Thymus (tissue), 14 donors: ENCODE measurements around the gene PAXX. TPM values are rescaled to one million over a fixed set of nuclear protein-coding genes. Genes with fewer than 3 reads are reported as not detected.

Experiments
- DNase-seq, 9 donors: peaks; one replicate each; pipeline ENCODE4 v3.0.0-alpha.2; 2013; ENCODE audit warnings: low spot score in 9 of 9, low read depth in 6 of 9, missing footprints in 1 of 9
- H3K27ac ChIP-seq, 2 donors: one replicate each; pipeline ENCODE4 v1.5.1; 2013; ENCODE audit warnings: control low read depth in 1 of 2, low read depth in 1 of 2, low read length in 1 of 2, mild to moderate bottlenecking in 1 of 2, moderate library complexity in 1 of 2
- H3K27me3 ChIP-seq, 2 donors: one replicate each; pipeline ENCODE4 v1.5.1; 2013; ENCODE audit warnings: low read length in 1 of 2; ENCODE audit not compliant: control insufficient read depth in 2 of 2, insufficient read depth in 1 of 2
- H3K36me3 ChIP-seq, 2 donors: one replicate each; pipeline ENCODE4 v1.5.1; 2013; ENCODE audit warnings: low read length in 1 of 2, mild to moderate bottlenecking in 1 of 2, moderate library complexity in 1 of 2; ENCODE audit not compliant: control insufficient read depth in 2 of 2, insufficient read depth in 2 of 2
- H3K4me1 ChIP-seq, 2 donors: one replicate each; pipeline ENCODE4 v1.5.1; 2013; ENCODE audit warnings: low read length in 2 of 2; ENCODE audit not compliant: control insufficient read depth in 2 of 2, insufficient read depth in 2 of 2
- H3K4me3 ChIP-seq, 2 donors: one replicate each; pipeline ENCODE4 v1.5.1; 2013; ENCODE audit warnings: low read length in 2 of 2, control low read depth in 1 of 2, mild to moderate bottlenecking in 1 of 2
- H3K9me3 ChIP-seq, 2 donors: one replicate each; pipeline ENCODE4 v1.5.1; 2013; ENCODE audit warnings: low read length in 1 of 2, mild to moderate bottlenecking in 1 of 2; ENCODE audit not compliant: control insufficient read depth in 2 of 2, insufficient read depth in 1 of 2
- WGBS: extraction: QIAGEN DNeasy Blood & Tissue Kit; methylation state at CpG from one replicate; pipeline ENCODE4 v1.1.7; 2013; 5-methylcytosine and 5-hydroxymethylcytosine counted together
- long read RNA-seq, 10 donors: transcript quantifications; one replicate each; lab custom pipeline, GENCODE V29; 2026
- polyA plus RNA-seq: library from polyadenylated mRNA; stranded (reverse); fragments of 200-250 nt; gene quantifications from one replicate; pipeline ENCODE4 v1.2.3, GENCODE V29; 2013
- total RNA-seq: library from RNA; stranded (reverse); fragments of 120-200 nt; gene quantifications from one replicate; pipeline ENCODE4 v1.2.4, GENCODE V29; 2013
- donor health status: healthy.

The PAXX gene
- total RNA-seq = 68.9 TPM
- 431 TPM for polyA plus RNA-seq
- long read RNA-seq, donor 1, partial matches to known transcripts = 0 of 4 reads
- long read RNA-seq, donor 1, other reads (novel, unspliced or antisense) = 0 of 4 reads
- long read RNA-seq, donor 2 = 0 reads
- long read RNA-seq, donor 3, transcript PAXX-208 (5 exons, 1,077 nt) = major isoform, 21 of 77 reads
- long read RNA-seq, donor 3, transcript PAXX-202 (2 exons, 496 nt) = minor isoform, 8 of 77 reads
- long read RNA-seq, donor 3, transcript PAXX-201 (7 exons, 812 nt) = minor isoform, 19 of 77 reads
- long read RNA-seq, donor 3, partial matches to known transcripts = 18 of 77 reads
- long read RNA-seq, donor 3, other reads (novel, unspliced or antisense) = 5 of 77 reads
- long read RNA-seq, donor 4, transcript PAXX-201 (7 exons, 812 nt) = major isoform, 15 of 26 reads
- long read RNA-seq, donor 4, partial matches to known transcripts = 5 of 26 reads
- long read RNA-seq, donor 4, other reads (novel, unspliced or antisense) = 0 of 26 reads
- long read RNA-seq, donor 5, transcript PAXX-201 (7 exons, 812 nt) = major isoform, 26 of 79 reads
- long read RNA-seq, donor 5, transcript PAXX-202 (2 exons, 496 nt) = minor isoform, 6 of 79 reads
- long read RNA-seq, donor 5, transcript PAXX-208 (5 exons, 1,077 nt) = minor isoform, 21 of 79 reads
- long read RNA-seq, donor 5, partial matches to known transcripts = 18 of 79 reads
- long read RNA-seq, donor 5, other reads (novel, unspliced or antisense) = 8 of 79 reads
- long read RNA-seq, donor 6, transcript PAXX-207 (6 exons, 958 nt) = minor isoform, 5 of 45 reads
- long read RNA-seq, donor 6, transcript PAXX-201 (7 exons, 812 nt) = major isoform, 29 of 45 reads
- long read RNA-seq, donor 6, partial matches to known transcripts = 8 of 45 reads
- long read RNA-seq, donor 6, other reads (novel, unspliced or antisense) = 0 of 45 reads
- long read RNA-seq, donor 7, transcript PAXX-201 (7 exons, 812 nt) = major isoform, 13 of 71 reads
- long read RNA-seq, donor 7, transcript PAXX-208 (5 exons, 1,077 nt) = minor isoform, 9 of 71 reads
- long read RNA-seq, donor 7, partial matches to known transcripts = 11 of 71 reads
- long read RNA-seq, donor 7, other reads (novel, unspliced or antisense) = 30 of 71 reads
- long read RNA-seq, donor 8, transcript PAXX-201 (7 exons, 812 nt) = major isoform, 10 of 14 reads
- long read RNA-seq, donor 8, partial matches to known transcripts = 0 of 14 reads
- long read RNA-seq, donor 8, other reads (novel, unspliced or antisense) = 0 of 14 reads
- long read RNA-seq, donor 9, transcript PAXX-208 (5 exons, 1,077 nt) = minor isoform, 8 of 30 reads
- long read RNA-seq, donor 9, transcript PAXX-201 (7 exons, 812 nt) = major isoform, 15 of 30 reads
- long read RNA-seq, donor 9, partial matches to known transcripts = 5 of 30 reads
- long read RNA-seq, donor 9, other reads (novel, unspliced or antisense) = 0 of 30 reads
- long read RNA-seq, donor 10, transcript PAXX-208 (5 exons, 1,077 nt) = minor isoform, 9 of 31 reads
- long read RNA-seq, donor 10, transcript PAXX-201 (7 exons, 812 nt) = major isoform, 12 of 31 reads
- long read RNA-seq, donor 10, partial matches to known transcripts = 6 of 31 reads
- long read RNA-seq, donor 10, other reads (novel, unspliced or antisense) = 0 of 31 reads

DNA sequence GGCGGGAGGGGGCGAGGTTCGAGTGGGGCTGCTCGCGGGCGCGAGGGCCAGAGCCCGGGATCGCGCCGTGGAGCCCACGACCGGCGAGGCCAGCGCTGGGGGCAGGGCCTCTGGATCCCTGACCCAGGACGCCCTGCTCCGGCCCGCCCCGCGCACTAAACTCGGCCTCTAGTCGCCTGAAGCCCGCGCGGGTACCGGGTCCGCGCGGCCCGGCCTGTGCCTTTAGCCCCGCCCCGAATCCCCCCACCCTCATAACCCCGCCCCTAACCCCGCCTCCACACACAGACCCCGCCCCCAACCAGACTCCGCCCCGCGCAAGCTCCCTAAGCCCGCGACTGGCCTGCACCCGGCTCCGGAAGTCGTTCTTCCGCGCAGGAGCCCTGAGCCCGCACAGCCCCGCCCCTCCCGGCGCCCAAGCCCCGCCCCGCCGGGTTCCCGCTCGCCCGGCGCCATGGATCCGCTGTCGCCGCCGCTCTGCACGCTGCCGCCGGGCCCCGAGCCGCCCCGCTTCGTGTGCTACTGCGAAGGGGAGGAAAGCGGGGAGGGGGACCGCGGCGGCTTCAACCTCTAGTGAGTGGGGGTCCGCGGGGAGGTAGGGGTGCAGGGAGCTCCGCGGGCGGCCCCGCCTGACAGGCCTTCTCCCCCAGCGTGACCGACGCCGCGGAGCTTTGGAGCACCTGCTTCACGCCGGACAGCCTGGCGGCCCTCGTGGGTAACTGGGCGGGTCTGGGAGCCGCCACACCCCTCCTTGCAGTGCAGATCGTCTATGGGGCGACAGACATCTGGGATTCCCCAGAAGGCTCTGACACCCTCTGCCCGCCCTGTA, at the start of gene PAXX:
Gene PAXX, plus strand, starts transcription at position 430 of the 826 bp plus-strand sequence. Its CDS starts 22 bp downstream, at position 452.
- peaks cover 2 to 19% of the 10 kb centered on the region in 2 donors for H3K9me3 ChIP-seq
- H3K36me3 ChIP-seq = peaks cover 8 to 16% of the 10 kb centered on the region in 2 donors
- H3K27ac ChIP-seq = peak within 1 kb of the TSS; percentile 68 to 89
- DNase-seq = peak; percentile 45 to 93 (median 81)
- WGBS = 1% methylated on average over 92 of the region's 92 CpGs
- peak within 1 kb of the TSS; percentile 84 to 92 for H3K4me3 ChIP-seq
- peaks cover 19 to 75% of the 10 kb centered on the region in 2 donors for H3K27me3 ChIP-seq
- peaks cover 20 to 43% of the 10 kb centered on the region in 2 donors for H3K4me1 ChIP-seq

DNA sequence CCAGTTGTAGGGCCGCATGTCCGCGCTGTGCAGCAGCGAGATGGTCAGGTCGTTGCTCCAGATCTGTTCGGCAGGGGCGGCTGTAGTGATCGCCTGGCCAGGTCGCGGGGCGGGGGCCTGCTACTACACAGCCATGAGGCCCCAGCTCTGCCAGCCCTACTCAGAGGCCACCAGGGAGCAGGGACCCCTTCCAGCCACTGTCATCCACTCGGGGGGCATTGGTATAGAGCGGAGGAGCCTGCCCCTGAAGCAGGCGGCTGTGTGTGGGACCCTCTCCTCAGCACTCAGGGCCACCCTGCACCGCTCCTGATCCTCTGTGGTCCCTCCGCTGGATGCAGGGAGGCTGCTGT, 49.4 kb upstream of the PAXX start:
- H3K4me3 ChIP-seq = peak overlapping the region; percentile 79 to 97
- H3K9me3 ChIP-seq = peaks cover 0 to 1% of the 10 kb centered on the region in 2 donors
- H3K36me3 ChIP-seq = peaks cover 40 to 45% of the 10 kb centered on the region in 2 donors
- no peak overlapping the region for H3K27ac ChIP-seq
- peaks cover 17 to 25% of the 10 kb centered on the region in 2 donors for H3K4me1 ChIP-seq
- WGBS = 98% methylated on average over 16 of the region's 16 CpGs
- no peak for DNase-seq
- no peaks in the 10 kb centered on the region for H3K27me3 ChIP-seq

GRCh38 chr9:136943291-136944211, 48.7 kb upstream of the PAXX start:
- peak overlapping the region; percentile 50 to 87 for H3K27ac ChIP-seq

GRCh38 chr9:136944212-136944518, 48.1 kb upstream of the PAXX start:
- H3K4me3 ChIP-seq = peak overlapping the region; percentile 79 to 97
- peaks cover 0 to 1% of the 10 kb centered on the region in 2 donors for H3K9me3 ChIP-seq
- peak overlapping the region in 1 of 2 donors; percentile 87 for H3K27ac ChIP-seq
- peaks cover 35 to 43% of the 10 kb centered on the region in 2 donors for H3K36me3 ChIP-seq
- WGBS = under 1% methylated on average over 45 of the region's 45 CpGs
- no peaks in the 10 kb centered on the region for H3K27me3 ChIP-seq
- peaks cover 18 to 31% of the 10 kb centered on the region in 2 donors for H3K4me1 ChIP-seq
- no peak for DNase-seq

More at GRCh38 chr9:136943291-136944211, 48.7 kb upstream of the PAXX start:
- 31% methylated on average over 61 of the region's 61 CpGs for WGBS
- Histone ChIP-seq H3K27me3 (no peaks in the 10 kb centered on the region), H3K36me3 (peaks cover 38 to 43% of the 10 kb centered on the region in 2 donors), H3K4me1 (peaks cover 17 to 28% of the 10 kb centered on the region in 2 donors), H3K9me3 (peaks cover 0 to 1% of the 10 kb centered on the region in 2 donors), H3K4me3 (peak overlapping the region; percentile 79 to 97)
- DNase-seq = peak in 1 of 9 donors; percentile 38

GRCh38 chr9:136944519-136945332, 47.5 kb upstream of the PAXX start, which contains the start of the genes C8G and FBXW5:
Gene C8G (plus strand): TSS chr9:136945243. CDS start chr9:136945321, 78 bp downstream.
Gene FBXW5 (minus strand): TSS chr9:136944738. CDS start chr9:136944083, 655 bp downstream.
- peak within 1 kb of the TSS; percentile 50 to 87 for H3K27ac ChIP-seq
- peaks cover 0 to 1% of the 10 kb centered on the region in 2 donors for H3K9me3 ChIP-seq
- H3K4me1 ChIP-seq = peaks cover 20 to 35% of the 10 kb centered on the region in 2 donors
- H3K27me3 ChIP-seq = no peaks in the 10 kb centered on the region
- 6% methylated on average over 74 of the region's 74 CpGs for WGBS
- DNase-seq = peak; percentile 72 to 98 (median 91)
- H3K36me3 ChIP-seq = peaks cover 31 to 37% of the 10 kb centered on the region in 2 donors
- peak within 1 kb of the TSS; percentile 79 to 97 for H3K4me3 ChIP-seq

DNA sequence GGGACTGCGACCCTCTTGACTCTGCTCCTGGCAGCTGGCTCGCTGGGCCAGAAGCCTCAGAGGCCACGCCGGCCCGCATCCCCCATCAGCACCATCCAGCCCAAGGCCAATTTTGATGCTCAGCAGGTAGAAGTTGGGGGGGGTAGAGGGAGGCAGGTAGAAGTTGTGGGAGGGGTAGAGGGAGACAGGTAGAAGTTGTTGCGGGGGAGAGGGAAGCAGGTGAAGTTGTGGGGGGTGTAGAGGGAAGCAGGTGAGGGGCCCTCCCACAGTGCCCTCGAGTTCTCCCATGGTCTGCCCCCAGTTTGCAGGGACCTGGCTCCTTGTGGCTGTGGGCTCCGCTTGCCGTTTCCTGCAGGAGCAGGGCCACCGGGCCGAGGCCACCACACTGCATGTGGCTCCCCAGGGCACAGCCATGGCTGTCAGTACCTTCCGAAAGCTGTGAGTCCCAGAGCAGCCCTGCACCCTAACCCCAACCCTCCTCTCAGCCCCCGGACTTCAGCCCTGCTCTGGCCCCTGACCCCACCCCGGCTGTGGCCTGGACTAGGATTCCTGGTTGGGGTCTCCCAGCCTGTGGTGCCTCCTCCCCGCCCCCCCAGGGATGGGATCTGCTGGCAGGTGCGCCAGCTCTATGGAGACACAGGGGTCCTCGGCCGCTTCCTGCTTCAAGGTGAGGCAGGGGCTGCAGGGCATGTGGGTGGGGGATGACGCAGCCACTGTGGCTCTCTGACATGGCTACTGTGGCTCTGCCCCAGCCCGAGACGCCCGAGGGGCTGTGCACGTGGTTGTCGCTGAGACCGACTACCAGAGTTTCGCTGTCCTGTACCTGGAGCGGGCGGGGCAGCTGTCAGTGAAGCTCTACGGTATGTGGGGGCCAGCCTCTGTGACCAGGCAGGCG, 46.6 kb upstream of the PAXX start:
- WGBS = 95% methylated on average over 30 of the region's 30 CpGs
- Histone ChIP-seq H3K9me3 (peaks cover 0 to 1% of the 10 kb centered on the region in 2 donors), H3K4me1 (peaks cover 21 to 40% of the 10 kb centered on the region in 2 donors)

More for the DNA sequence above, 46.6 kb upstream of the PAXX start:
- peak overlapping the region in 1 of 2 donors; percentile 6 for H3K4me3 ChIP-seq
- DNase-seq = no peak
- peaks cover 22 to 29% of the 10 kb centered on the region in 2 donors for H3K36me3 ChIP-seq
- H3K27me3 ChIP-seq = no peaks in the 10 kb centered on the region
- H3K27ac ChIP-seq = no peak overlapping the region
